ENCODE measurements around the gene FOXB1.

Gene FOXB1

GRCh38 chr15:60004009-60004845, at the start of gene FOXB1:
Gene FOXB1 (plus strand): TSS chr15:60004311. CDS start chr15:60004964, 653 bp downstream.
- no peak for DNase-seq (ENCODE audit: low read depth in 2 of 2)

GRCh38 chr15:59958288-59958687, 45.8 kb upstream of the FOXB1 start:
- DNase-seq (ENCODE audit: low read depth in 2 of 2): no peak

GRCh38 chr15:59960318-59960717, 43.8 kb upstream of the FOXB1 start:
- no peak for DNase-seq (ENCODE audit: low read depth in 2 of 2)

- DNase-seq (ENCODE audit: low read depth in 2 of 2): no peak
Measured at GRCh38 chr15:59963322-59963721, 40.8 kb upstream of the FOXB1 start.

- DNase-seq (ENCODE audit: low read depth in 2 of 2): no peak
Measured at GRCh38 chr15:59963925-59964324, 40.2 kb upstream of the FOXB1 start.

GRCh38 chr15:59965741-59966140, 38.4 kb upstream of the FOXB1 start:
- DNase-seq (ENCODE audit: low read depth in 2 of 2): no peak

- no peak for DNase-seq (ENCODE audit: low read depth in 2 of 2)
Measured at GRCh38 chr15:59966262-59966661, 37.8 kb upstream of the FOXB1 start.

GRCh38 chr15:59968314-59968713, 35.8 kb upstream of the FOXB1 start:
- DNase-seq (ENCODE audit: low read depth in 2 of 2): no peak

GRCh38 chr15:59972241-59972640, 31.9 kb upstream of the FOXB1 start:
- DNase-seq (ENCODE audit: low read depth in 2 of 2): no peak

- no peak for DNase-seq (ENCODE audit: low read depth in 2 of 2)
Measured at GRCh38 chr15:59976480-59977271, 27.4 kb upstream of the FOXB1 start.

- no peak for DNase-seq (ENCODE audit: low read depth in 2 of 2)
Measured at GRCh38 chr15:59991834-59992233, 12.3 kb upstream of the FOXB1 start.

GRCh38 chr15:59993041-59993750, 10.9 kb upstream of the FOXB1 start:
- no peak for DNase-seq (ENCODE audit: low read depth in 2 of 2)

GRCh38 chr15:59993950-59994401, 10.1 kb upstream of the FOXB1 start:
- no peak for DNase-seq (ENCODE audit: low read depth in 2 of 2)

GRCh38 chr15:59994526-59994887, 9.6 kb upstream of the FOXB1 start:
- DNase-seq (ENCODE audit: low read depth in 2 of 2): no peak

GRCh38 chr15:59994888-59995557, 9.1 kb upstream of the FOXB1 start:
- DNase-seq (ENCODE audit: low read depth in 2 of 2): no peak

- DNase-seq (ENCODE audit: low read depth in 2 of 2): no peak
Measured at GRCh38 chr15:59995568-59996297, 8.4 kb upstream of the FOXB1 start.

- no peak for DNase-seq (ENCODE audit: low read depth in 2 of 2)
Measured at GRCh38 chr15:59996298-59997041, 7.6 kb upstream of the FOXB1 start.

- no peak for DNase-seq (ENCODE audit: low read depth in 2 of 2)
Measured at GRCh38 chr15:59997070-59997701, 6.9 kb upstream of the FOXB1 start.

- no peak for DNase-seq (ENCODE audit: low read depth in 2 of 2)
Measured at GRCh38 chr15:59998305-59998949, 5.7 kb upstream of the FOXB1 start.
